ENCODE data around the gene GARRE1.

The GARRE1 gene

DNA sequence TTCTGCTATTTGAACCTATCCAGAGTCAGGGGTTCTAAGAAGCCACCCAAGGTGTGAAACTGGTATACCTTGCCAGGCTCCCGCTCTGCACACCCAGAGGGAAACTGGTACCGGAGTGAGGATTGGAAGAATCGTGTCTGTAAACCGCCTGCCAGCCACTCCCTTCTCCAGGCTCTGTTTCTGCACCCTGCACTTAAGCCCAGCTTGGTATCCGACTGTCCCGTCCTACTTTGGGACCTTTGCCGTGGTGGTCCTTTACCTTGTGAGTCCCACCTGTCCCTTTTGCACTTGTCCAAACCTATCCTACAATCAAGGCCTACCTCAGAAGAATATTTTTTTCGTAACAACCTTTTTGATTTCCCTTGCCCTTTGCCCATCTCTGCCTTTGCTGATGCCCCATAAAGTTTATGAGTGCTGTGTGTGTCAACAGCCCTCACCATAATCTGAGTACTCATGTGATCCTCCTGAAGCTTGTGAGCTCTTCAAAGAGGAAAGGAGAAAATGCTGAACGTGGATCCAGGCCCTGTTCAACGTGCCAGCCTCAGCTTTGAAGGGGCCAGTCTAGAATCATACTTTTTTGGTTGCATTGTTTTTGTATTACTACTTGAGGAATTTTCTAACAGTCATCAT lies 44.7 kb downstream of the GARRE1 start:
- no peak for DNase-seq

DNA sequence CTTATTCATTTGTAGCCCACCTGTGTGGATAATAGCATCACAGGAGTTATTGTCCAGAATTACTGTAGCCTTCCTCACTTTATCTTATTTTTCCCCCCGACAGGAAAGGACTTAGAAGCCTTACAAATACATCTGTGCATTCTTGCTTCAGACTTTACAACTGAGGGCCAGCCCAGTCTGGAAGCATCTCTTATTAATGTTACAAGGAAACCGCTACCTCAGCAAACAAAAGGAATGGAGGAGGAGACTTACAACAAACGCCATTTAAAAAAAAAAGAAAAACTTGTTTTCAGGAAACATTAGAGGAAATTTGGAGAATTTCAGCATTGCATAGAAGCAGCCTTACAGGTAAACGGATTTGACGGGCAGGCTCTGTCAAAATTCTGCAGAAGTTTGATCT lies 45.2 kb downstream of the GARRE1 start:
- no peak for DNase-seq

DNA sequence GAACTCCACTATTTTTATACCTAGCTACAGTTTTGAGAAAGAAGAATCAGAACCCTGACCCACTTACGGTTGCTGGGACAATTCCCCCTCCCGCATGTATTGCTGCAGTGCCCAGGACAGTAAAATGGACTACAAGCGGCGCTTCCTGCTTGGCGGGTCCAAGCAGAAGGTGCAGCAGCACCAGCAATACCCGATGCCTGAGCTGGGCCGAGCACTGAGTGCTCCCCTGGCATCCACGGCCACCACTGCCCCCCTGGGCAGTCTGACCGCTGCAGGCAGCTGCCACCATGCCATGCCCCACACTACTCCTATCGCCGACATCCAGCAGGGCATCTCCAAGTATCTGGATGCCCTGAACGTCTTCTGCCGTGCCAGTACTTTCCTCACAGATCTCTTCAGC lies 46.0 kb downstream of the GARRE1 start:
- no peak for DNase-seq

DNA sequence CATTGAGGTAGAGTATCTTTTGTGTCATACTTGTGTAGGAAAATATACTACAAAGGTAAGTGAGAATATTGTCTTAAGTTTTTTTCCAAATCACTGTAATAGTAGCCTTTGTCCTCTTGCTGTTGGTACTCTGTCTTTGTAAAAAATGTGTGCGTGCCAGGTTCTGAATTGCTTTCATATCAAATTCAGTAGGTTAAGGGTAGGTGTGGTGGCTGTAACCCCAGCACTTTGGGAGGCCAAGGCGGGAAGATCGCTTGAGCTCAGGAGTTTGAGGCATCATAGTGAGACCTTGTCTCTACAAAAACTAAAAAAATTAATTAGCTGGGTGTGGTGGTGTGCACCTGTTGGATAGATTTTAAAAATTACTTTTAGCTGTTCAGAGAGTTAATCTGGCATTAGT lies 46.6 kb downstream of the GARRE1 start:
- DNase-seq, result no peak
